GM21447 (cell line): ENCODE data around the gene LTBP1.

ENCODE experiments used
- ATAC-seq: cut with Tn5 transposase; IDR thresholded peaks from one replicate; pipeline ENCODE4 v1.9.1; 2021; ENCODE audit not compliant: unreplicated experiment

Gene LTBP1

DNA sequence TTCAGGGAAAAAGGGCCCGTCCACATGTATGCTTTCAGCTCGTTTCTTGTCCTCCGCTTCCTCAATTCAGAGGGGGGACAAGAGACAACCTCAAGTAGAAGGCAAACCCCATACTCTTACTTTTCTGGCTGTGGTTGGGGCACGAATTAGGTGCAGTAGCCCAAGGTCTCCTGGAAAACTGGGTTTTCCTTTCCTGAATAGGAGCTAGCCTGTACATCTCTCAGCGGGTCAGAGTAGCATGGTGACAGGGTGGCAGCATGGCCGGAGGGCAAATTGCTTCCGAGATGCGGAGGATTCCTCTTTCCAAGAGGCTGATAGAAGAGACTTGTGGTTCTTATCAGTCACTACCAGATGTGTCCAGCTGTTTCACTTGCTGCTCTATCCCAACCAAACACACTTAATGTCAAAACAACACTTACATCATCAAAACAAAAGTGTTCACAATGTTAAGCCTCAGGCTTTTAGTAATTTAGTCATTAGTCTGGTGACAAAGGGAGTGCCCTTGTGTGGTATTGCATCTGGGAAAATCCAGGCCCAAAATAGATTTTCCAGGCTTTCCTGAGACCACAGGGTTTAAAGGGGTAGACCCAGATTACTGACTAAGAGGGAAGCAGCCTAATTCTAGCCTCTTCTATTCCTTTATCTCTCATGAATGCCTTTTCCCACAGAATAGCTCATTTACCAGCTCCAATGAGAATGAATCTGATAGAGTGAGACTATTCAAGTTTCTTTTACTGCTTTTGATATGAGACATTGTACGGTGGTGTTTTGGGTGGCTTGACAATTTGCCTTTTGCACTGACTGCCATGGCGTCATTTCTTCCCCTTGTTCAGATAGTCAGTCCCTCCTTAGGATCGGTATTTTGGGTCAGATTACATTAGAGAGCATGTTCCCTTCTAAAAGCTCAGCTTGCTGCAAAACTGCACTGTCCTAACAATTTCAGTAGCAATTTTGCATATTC, 162.0 kb downstream of the LTBP1 start:
- ATAC-seq: no peak

DNA sequence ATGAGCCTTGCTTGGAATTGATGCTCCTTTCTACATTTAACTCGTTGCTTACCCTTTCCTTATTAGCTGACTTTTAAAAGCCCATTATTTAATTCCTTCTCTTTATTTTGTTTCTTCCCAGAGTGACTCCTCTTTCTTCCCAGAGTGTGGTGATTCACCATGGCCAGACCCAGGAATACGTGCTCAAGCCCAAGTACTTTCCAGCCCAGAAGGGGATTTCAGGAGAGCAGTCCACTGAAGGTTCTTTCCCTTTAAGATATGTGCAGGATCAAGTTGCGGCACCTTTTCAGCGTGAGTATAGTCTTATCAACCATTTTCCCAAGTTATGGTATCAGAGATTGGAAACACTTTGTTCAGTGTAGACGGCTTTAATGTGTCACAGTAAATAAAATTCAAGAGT, 163.7 kb downstream of the LTBP1 start:
- ATAC-seq: no peak

DNA sequence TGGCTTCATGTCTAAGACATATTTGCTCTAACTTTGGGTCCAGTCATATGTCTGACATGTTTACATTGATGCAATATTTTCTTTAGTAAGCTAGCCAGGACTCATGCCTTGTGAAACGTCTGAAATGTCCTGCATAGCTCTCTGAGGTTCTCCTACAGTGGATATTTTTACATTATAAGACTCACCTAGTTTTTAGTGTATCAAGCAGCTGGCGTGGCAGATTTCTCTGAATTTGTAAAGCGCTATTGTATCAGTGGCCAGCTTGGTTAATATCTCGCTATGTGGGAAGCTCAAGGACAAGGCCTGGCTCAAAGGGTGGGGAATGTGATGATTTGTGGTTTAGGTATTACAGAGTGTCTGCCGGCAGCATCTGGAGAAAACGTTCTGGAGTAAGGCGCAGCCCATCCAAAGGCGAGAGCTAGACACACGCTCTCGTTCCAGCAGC, 164.3 kb downstream of the LTBP1 start:
- ATAC-seq: no peak

DNA sequence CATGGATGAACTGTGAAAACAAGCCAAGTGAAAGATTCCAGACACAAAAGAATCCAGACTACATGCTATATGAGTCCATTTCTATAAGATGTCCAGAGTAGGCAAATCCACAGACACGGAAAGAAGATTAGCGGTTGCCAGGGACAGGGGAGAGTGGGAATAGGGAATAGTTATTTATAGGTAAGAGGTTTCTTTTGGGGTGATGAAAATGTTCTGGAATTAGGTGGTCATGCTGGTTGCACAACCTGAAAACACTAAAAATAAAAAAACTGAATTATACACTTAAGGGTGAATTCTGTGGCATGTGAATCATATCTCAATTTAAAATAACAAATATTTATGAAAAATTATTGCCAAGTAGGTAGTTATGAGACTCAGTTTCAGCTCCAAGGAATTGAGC, 168.4 kb downstream of the LTBP1 start:
- no peak for ATAC-seq

DNA sequence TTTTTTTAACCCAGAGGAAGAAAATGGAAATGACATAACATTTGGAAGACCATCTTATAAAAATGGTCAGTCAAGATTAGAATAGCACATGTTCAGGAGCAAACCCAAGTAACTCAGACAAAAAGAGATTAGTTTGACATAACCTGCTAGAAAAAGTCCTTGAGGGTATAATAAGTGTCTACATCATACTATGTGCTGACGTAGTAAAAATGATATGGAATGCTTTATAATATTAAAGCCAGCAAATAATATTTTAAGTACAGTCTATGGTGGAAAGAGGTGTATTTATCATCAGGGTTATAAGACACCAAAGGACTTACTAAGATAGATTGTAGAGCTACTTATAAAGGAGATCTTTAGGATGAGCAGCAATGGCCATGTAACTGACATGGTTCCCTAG, 169.0 kb downstream of the LTBP1 start:
- ATAC-seq: no peak

DNA sequence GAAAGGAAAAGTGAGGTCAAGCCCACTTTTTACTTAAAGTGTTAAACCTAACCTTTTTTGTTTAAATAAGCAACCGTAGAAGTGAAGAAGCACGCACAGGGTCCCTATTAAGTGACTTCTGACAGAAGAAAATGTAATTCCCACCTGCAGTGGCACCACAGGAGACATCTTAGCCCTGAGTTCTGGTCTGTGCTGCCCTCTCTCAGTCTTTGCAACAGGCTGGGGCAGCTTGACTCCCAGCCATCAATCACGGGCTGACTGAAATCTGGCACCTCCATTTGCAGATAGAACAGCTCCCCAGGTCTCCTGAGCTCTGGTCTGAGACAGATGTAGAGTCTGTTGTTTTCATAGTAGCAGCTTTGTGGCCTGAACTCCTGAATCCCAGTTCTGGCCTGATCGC, 170.0 kb downstream of the LTBP1 start:
- ATAC-seq: no peak

DNA sequence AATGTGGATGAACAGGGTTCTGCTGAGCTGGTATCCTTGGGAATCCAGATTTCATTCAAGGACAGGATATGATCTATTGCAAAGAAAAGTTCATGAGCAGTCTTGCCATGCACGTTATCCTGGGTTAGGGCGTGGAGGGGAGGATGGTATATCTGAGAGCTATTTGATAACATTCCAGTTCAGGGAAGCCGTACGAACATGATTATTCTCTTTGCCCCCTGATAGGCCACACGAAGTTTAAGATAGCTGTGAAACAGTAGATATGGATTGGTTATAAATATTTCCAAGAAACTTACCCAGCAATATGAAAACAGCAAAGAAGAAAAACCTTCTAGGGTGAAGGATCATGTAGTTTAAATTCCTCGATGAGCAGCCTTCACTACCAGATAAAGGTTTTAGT, 171.9 kb downstream of the LTBP1 start:
- no peak for ATAC-seq

DNA sequence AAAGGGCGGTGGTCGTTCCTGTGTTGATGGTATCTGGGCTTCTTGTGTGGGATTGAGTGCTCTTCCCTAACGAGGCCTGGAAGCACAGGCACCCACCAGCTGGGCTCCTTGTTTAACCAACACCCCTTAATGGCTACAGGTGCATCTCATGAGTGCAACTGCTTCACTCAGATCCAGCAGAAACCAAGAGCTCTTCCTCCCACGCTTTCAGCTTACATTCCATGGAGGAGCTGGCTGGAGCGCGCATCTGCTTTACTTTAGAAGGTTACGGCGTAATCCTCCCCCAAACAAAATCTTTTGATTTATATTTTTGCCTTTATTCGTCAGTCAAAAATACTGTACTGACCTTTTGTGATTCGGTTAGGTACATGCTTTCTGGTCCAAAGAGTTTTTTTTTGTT, 174.7 kb downstream of the LTBP1 start:
- no peak for ATAC-seq

DNA sequence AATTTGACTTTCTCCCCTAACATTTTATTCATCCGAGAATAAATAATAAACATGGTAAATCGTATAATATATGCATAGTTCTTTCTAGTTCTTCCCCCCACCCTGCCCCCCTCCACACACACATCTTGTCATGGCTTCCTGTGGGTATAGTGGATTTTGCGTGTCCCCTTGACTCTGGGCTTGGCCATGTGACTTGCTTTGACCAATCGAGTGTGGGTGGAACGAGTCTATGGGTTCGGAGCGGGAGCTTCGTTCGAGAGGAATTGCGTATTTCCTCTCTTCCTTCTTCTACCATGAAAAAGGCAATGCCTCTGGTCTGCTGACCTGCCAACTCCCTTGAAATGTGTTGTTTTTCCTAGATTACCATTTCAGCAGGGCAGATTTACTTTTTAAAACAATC, 175.2 kb downstream of the LTBP1 start:
- ATAC-seq: no peak

DNA sequence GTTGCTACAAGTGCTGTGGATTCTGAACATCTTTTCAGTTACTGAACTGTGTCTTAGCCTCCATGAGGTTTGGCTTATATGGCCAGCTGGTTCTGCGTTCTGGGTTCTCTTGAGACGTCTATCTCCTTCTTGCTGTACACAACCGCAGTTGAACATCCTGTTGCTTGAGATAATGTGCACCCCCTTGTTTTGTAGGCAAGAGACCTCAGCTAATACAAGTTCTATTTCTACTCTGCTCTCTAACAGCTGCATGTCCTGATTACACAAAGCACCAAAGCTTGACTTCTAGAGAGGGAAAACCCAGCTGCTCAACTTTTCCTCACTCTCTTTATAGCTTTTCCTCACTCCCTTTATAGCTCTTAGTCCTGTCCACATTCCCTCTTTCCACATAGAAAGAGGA, 176.0 kb downstream of the LTBP1 start:
- ATAC-seq: no peak

DNA sequence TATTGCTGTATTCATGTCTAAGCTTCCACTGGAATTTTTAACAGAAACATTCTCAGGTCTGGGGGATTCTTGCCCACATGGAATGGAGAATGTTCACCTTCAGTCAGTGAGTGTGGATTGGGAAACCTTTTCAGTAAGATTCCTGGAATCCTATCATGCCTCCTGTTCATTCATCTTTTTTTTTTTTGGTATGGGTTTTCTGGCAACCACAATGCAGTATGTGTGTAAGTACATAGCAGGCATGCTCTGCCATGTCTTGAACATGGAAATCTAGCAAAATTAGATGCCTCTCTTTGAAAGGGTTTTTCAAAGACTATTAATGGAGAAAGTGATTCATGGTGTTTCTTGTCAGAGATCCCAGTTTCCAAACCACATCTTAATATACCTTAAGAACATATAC, 176.5 kb downstream of the LTBP1 start:
- no peak for ATAC-seq

DNA sequence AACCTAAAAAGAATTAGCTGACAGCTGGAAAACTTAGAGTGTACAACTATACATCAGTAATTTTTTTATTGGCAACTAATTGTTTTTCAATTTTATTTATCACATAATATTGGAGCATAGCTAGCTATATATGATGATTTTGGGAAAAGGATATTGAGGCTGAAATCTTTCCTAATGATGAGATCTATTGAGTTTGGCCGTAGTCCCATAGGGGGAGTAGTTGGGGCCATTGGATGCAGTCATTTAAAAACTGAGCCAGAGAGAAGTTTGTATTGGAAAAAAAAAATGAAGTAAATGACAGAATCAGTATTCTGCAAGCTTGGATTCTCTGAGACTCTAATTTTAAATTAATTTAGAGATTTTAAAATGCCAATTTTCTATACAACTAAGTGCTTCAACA, 179.8 kb downstream of the LTBP1 start:
- ATAC-seq: no peak

DNA sequence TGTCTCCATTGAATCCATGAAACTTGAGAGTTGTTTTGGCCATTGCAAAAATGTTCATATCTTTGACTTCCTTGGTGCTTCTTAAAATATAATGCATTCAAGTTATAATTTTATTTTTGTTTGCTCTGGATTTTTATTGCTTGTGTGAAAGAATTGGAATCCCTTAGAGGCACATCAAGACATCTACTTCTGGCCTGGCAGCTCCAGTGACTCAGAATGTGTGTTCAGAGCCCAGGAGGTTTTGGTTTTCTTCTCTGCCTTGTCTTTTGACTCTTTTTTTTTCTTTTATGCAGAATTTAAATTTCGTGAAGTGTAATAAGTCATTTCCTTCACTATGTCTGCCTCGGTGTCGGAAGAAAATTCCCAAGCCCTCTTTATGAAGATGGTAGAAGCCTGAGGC, 180.2 kb downstream of the LTBP1 start:
- ATAC-seq: no peak

DNA sequence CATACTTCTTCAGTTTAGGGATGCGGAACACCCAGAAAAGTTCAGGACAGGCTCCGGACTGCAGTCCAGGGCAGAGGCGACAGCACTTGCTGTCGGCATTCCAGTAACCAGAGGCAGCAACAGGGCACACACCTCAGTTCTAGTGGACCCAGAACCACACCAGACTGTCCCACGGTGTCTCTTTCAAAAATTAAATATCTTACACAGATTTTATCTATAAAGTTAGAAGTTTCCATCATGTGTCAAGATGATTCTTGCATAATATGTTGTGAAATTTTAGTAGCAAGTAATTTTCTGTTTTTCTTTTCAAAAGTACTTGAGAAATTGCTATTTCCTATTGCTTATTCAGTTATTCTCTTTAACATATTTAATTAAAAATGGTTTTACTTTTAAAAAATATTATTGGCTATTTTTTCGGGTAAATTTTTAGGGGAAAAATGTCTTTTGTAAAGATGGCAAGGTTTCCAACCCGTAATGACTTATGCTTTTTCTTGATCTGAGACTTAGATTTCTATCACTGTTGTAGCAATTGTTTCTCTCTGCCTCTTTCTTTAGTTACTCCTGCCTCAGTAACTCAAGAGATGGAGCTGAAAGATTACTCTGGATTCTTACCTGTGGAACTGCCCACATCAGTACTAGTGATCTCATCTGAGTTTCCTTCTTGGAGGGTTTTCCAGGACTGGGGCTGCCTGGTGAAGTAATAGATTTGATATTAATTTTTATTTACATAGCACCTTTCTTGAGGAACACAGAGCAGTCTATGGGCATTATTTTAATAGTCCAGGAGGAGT, 182.7 kb downstream of the LTBP1 start:
- no peak for ATAC-seq

DNA sequence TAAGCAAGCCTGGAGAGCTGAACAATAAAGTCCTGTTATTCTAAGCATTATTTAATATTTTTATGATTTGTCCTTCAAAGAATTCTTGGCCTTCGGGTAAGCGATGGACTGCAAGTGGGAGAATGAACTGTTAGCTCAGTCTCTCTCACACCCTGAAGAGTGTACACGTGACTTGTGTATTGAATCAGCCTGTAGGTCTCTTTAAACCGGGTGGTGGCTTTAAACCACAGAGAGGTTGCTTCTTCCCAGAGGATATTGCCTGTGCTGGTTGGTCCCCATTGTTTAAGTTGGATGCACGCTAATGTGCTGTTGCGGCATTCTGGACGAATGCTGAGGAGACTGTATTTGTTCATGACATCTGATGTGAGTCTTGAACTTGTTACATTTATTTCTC, 183.3 kb downstream of the LTBP1 start:
- no peak for ATAC-seq

DNA sequence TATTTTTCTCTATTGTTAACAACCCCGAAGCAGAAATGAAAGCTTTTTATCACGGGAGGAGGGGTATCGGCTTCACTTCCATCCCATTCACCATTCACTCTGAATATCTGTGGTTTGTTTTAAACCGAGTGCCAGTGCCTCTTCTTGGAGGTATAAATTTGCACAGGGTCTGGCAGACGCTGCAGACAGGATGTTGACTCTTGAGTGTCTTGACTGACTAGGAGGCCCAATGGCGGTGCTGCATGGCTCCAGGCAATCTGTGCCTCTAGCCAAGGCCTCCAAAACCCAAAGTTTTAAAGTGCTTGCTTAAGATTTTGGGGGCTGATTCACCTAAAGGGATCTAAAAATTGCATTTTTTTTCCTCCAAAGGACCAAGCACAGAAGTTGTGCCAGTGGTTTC, 183.8 kb downstream of the LTBP1 start:
- ATAC-seq: no peak

DNA sequence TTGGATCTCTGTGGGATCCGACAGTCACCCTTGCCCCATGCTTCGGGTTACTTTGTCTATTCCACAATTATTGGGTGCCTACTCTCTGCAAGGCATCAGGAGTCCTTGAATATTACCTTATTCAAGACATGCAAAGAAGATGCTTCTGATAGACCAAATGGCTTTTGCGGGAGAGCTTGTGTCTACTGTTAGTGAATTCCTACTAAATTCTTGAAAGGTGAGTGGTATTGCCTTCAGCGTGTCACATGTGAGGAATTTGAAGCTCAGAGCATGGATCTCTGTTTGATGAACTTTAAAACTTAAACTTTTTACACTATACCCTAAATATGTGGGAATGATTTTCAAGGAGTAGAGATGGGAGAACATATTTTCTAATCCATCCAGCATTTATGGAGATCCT, 184.4 kb downstream of the LTBP1 start:
- no peak for ATAC-seq

DNA sequence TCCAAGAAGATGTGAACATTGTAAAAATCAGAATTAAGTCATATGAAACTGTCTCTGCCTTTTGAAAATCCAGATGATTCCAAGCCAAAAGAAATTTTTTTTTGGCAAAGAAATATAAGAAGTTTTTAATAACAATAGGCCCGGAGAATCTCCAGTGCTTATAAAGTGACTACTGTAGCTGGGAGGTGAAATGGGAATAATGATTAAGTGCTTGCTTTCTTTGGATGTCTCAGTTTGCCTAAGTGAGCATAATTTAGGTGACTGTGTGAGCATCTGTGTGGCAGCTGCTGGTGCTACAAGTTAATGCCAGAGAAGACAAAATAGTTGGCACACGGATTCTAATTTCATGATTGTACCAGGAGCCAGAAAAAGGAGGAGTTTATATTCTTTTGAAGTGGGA, 185.0 kb downstream of the LTBP1 start:
- ATAC-seq: no peak

DNA sequence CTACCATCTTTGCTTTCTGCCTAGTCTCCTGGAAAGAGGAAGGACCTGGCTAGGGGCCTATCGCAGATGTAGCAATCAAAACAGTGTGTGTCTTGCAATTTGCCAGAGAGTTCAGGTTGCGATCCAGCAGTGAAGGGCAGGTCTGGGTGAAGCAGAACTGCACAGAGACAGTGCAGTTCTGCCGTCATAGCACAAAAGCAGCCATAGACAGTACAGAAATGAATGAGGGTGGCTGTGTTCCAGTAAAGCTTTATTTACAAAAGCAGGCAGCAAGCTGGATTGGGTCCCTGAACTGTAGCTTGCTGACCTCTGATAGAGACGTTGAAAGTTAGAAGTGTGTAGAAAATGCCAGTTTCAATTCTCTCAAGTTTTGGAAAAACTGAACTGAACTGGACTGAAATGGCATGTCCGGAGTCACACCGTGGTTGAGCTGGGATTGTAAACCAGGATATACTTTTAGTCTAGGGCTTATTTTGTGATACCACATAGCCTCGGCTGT, 186.8 kb downstream of the LTBP1 start:
- ATAC-seq: no peak

DNA sequence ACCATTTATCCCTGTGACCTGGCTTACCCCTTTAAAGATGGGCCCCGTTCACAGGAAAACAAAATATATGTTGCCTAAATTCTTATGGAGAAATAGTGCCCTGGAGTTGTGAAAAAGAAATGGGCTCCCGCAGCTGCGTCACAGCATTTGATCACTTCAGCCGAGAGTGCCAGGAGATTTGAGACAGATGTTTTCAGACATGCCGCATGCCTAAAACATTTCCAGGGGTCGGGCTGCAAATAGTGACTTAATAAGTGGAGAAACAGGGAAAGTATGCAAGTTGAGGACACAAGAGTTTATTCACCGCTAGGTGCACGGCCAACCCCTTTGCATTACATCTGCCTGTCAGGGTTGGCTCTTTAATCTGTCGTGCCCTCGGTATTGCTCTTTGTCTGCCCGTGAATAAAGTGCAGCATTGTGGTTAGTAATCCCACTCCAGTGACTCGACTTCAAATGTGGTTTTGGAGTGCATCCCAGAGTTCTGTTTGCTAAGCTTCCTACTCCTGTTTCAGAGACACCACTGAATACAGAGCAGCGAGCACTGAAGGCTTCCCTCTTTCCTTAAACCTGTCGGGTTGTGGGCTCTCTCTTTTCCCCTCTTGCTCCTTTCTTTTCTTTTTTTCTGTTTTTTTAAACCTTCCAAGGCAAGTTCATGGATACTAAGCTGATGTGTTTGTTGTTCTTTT, 187.5 kb downstream of the LTBP1 start:
- ATAC-seq: no peak

DNA sequence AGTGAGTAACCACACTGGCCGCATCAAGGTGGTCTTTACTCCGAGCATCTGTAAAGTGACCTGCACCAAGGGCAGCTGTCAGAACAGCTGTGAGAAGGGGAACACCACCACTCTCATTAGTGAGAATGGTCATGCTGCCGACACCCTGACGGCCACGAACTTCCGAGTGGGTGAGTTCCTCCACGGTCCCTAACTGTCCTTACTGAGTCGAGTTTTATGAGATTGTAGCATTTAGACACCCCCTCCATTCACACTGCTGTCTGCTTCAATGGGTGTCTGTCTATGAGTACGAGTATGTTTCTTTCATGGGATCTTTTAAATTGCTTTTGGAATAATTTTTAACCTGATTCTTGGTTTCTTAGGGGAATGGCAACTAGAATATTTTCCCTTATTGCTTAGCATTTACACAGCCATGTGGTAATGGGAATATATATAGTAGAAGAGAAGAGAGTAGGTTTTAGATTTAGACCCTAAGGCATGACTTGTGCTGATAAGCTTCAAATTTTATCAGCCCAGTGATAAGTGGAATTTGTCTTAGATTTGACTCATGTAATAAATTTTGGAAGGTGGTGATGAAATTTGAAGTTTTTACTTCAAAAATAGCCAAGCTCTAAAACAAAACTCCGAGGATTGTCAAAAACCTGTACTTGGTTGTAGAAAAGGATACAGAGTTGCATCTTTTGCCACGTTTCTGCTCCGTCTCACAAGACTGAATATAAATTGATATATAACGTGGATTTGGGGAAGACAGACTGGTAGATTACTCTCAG, 188.2 kb downstream of the LTBP1 start:
- no peak for ATAC-seq
